ENCODE results near the gene C1S. TPM values are rescaled to one million over a fixed set of nuclear protein-coding genes. Genes with fewer than 3 reads are reported as not detected.

C1S gene
- total RNA-seq, 1 experiment from 2014 or later: 1.9 TPM

DNA sequence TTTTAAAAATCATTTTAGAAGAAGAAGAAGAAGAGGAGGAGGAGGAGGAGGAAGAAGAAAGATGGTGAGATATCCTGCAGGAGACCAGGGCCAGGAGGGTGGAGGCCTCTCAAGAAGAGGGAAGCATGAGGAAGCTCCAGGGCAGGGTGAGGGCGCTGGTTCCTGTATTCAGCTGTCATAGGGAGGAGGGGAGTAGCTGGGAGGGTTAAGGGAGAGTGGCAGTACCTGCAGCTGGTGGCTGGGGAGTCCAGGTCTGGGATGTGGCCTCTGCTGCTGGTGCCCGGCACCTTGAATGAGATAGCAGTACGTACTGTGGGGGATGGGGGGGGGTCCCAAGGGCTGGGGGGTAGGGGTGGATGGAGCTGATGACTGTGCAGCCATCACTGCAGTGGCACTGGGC, 58.4 kb downstream of the C1S start:
- no TSS peak for BruUV-seq (replicated peaks)
- ChIA-PET POLR2A (ENCODE audit: low non-redundant PET) (no interaction called here), CTCF (no interaction called here)
- Histone ChIP-seq H3K9me3 (ENCODE audit: low read depth, low read length, poor library complexity, severe bottlenecking) (no peaks in the 10 kb centered on the region), H3K27me3 (replicated peaks; ENCODE audit: insufficient read depth, low read depth, low read length, poor library complexity) (no peaks in the 10 kb centered on the region), H3K4me1 (ENCODE audit: insufficient read depth, low read length, poor library complexity, severe bottlenecking) (no peaks in the 10 kb centered on the region), H3K4me3 (ENCODE audit: low read depth, low read length, poor library complexity, severe bottlenecking) (no peak overlapping the region), H3K36me3 (ENCODE audit: insufficient read depth, low read length, poor library complexity, severe bottlenecking) (no peaks in the 10 kb centered on the region), H3K27ac (ENCODE audit: low read depth, low read length, poor library complexity, severe bottlenecking) (no peak overlapping the region)
- intact Hi-C loops (cut with micrococcal nuclease; ENCODE audit: unreplicated experiment): no loop called here
- no peak for DNase-seq (ENCODE audit: low spot score)
- TF ChIP-seq, protein P1, sequence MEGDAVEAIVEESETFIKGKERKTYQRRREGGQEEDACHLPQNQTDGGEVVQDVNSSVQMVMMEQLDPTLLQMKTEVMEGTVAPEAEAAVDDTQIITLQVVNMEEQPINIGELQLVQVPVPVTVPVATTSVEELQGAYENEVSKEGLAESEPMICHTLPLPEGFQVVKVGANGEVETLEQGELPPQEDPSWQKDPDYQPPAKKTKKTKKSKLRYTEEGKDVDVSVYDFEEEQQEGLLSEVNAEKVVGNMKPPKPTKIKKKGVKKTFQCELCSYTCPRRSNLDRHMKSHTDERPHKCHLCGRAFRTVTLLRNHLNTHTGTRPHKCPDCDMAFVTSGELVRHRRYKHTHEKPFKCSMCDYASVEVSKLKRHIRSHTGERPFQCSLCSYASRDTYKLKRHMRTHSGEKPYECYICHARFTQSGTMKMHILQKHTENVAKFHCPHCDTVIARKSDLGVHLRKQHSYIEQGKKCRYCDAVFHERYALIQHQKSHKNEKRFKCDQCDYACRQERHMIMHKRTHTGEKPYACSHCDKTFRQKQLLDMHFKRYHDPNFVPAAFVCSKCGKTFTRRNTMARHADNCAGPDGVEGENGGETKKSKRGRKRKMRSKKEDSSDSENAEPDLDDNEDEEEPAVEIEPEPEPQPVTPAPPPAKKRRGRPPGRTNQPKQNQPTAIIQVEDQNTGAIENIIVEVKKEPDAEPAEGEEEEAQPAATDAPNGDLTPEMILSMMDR (conservative IDR thresholded peaks at IDR 0.05; ENCODE audit: low read depth, low read length): no peak
- TF ChIP-seq EZH2 (IDR thresholded peaks at IDR 0.05; ENCODE audit: borderline replicate concordance, low read depth, low read length, poor library complexity, severe bottlenecking): no peak

DNA sequence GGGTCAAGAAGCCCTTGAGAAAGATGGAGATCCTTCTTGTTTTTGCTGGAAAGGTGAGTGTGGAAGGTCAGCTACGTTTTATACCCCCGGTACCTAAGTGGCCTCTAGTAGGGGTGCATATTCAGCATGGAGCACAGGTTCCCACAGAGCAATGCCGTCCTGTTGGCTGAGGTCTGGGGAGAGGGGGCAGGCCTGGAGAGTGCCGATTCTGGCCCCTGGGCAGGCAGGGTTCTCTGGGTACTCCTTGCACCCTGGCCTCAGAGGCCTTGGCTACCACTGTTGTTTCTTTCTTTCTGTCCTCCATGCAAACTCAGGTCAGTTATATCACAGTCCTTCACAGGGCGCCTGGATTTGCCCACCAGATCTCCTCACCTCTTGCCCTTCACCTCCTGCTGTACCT, 59.6 kb downstream of the C1S start:
- BruUV-seq (replicated peaks): no TSS peak

More for the DNA sequence above, 59.6 kb downstream of the C1S start:
- Histone ChIP-seq H3K4me1 (ENCODE audit: insufficient read depth, low read length, poor library complexity, severe bottlenecking) (no peaks in the 10 kb centered on the region), H3K27ac (ENCODE audit: low read depth, low read length, poor library complexity, severe bottlenecking) (no peak overlapping the region), H3K27me3 (replicated peaks; ENCODE audit: insufficient read depth, low read depth, low read length, poor library complexity) (no peaks in the 10 kb centered on the region), H3K9me3 (ENCODE audit: low read depth, low read length, poor library complexity, severe bottlenecking) (no peaks in the 10 kb centered on the region), H3K36me3 (ENCODE audit: insufficient read depth, low read length, poor library complexity, severe bottlenecking) (no peaks in the 10 kb centered on the region), H3K4me3 (ENCODE audit: low read depth, low read length, poor library complexity, severe bottlenecking) (no peak overlapping the region)
- ChIA-PET POLR2A (ENCODE audit: low non-redundant PET) (no interaction called here), CTCF (no interaction called here)
- TF ChIP-seq, protein P1 (conservative IDR thresholded peaks at IDR 0.05; ENCODE audit: low read depth, low read length): no peak
- no peak for TF ChIP-seq EZH2 (IDR thresholded peaks at IDR 0.05; ENCODE audit: borderline replicate concordance, low read depth, low read length, poor library complexity, severe bottlenecking)
- no peak for DNase-seq (ENCODE audit: low spot score)
- intact Hi-C loops (cut with micrococcal nuclease; ENCODE audit: unreplicated experiment): no loop called here

Other genes with a start within 250 kb of the C1S start
- 18.3 and 23.2 TPM in 2 replicates for gene GPR162, start 238.9 kb upstream of the C1S start, total RNA-seq (2021)
- gene P3H3, start 232.3 kb upstream of the C1S start, total RNA-seq (2021): 45.3 and 45.6 TPM in 2 replicates
- 20.7 and 21.8 TPM in 2 replicates for gene GNB3, start 219.8 kb upstream of the C1S start, total RNA-seq (2021)
- gene CDCA3, start 209.4 kb upstream of the C1S start, total RNA-seq (2021): 98.0 and 107 TPM in 2 replicates
- 209 and 224 TPM in 2 replicates for gene USP5, start 208.6 kb upstream of the C1S start, total RNA-seq (2021)
- 1,240 and 1,277 TPM in 2 replicates for gene TPI1, start 193.2 kb upstream of the C1S start, total RNA-seq (2021)
- gene SPSB2, start 187.4 kb upstream of the C1S start, total RNA-seq (2021): 8.1 and 10.8 TPM in 2 replicates
- 7.7 and 13.6 TPM in 2 replicates for gene LRRC23, start 155.9 kb upstream of the C1S start, total RNA-seq (2021)
- gene ENO2, start 146.1 kb upstream of the C1S start, total RNA-seq (2021): 138 and 155 TPM in 2 replicates
- 139 and 144 TPM in 2 replicates for gene ATN1, start 132.8 kb upstream of the C1S start, total RNA-seq (2021)
- not detected in 2 replicates for gene RNU7-1, start 116.9 kb upstream of the C1S start, total RNA-seq (2021)
- 226 and 260 TPM in 2 replicates for gene C12orf57, start 116.7 kb upstream of the C1S start, total RNA-seq (2021)
- gene PTPN6, start 109.4 kb upstream of the C1S start, total RNA-seq (2021): 2.3 and 3.3 TPM in 2 replicates
- 340 and 351 TPM in 2 replicates for gene PHB2, start 90.1 kb upstream of the C1S start, total RNA-seq (2021)
- gene EMG1, start 89.8 kb upstream of the C1S start, total RNA-seq (2021): 83.0 and 92.3 TPM in 2 replicates
- gene LPCAT3, start 42.2 kb upstream of the C1S start, total RNA-seq (2021): 56.6 and 60.2 TPM in 2 replicates
- gene C1R, start 31.7 kb downstream of the C1S start, total RNA-seq (2021): 10.9 and 15.0 TPM in 2 replicates
- 2.4 and 4.0 TPM in 2 replicates for gene C1RL, start 48.5 kb downstream of the C1S start, total RNA-seq (2021)
- gene RBP5, start 68.2 kb downstream of the C1S start, total RNA-seq (2021): not detected in 2 replicates
- 10.7 and 12.1 TPM in 2 replicates for gene CLSTN3, start 69.7 kb downstream of the C1S start, total RNA-seq (2021)
- gene PEX5, start 129.0 kb downstream of the C1S start, total RNA-seq (2021): 36.9 and 42.7 TPM in 2 replicates
- gene ACSM4, start 243.4 kb downstream of the C1S start, total RNA-seq (2021): not detected in 2 replicates